ENCODE data around the gene GPR137.
"Not testable (repeated sequence)": the region's sequence is repeated elsewhere in the genome, so short reads cannot be mapped to it uniquely, and the experiment has no call there.

- not testable (repeated sequence) for TF ChIP-seq CTCF (IDR thresholded peaks at IDR 0.05; ENCODE audit: low read depth, low read length); POLR2A (IDR thresholded peaks at IDR 0.05; ENCODE audit: extremely low read depth, insufficient read length)
- TF ChIP-seq, protein P1, sequence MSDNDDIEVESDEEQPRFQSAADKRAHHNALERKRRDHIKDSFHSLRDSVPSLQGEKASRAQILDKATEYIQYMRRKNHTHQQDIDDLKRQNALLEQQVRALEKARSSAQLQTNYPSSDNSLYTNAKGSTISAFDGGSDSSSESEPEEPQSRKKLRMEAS (IDR thresholded peaks at IDR 0.05; ENCODE audit: low read depth, low read length) = not testable (repeated sequence)
Measured at GRCh38 chr11:64323984-64324383, 38.3 kb downstream of the GPR137 start.

Measured in NB4 (cell line).